Thymus (tissue), 11 donors: ENCODE measurements around the gene MRM2. TPM values are rescaled to one million over a fixed set of nuclear protein-coding genes. Genes with fewer than 3 reads are reported as not detected.

Source experiments
- DNase-seq, 9 donors: peaks; one replicate each; pipeline ENCODE4 v3.0.0-alpha.2; 2013; ENCODE audit warnings: low spot score in 9 of 9, low read depth in 6 of 9, missing footprints in 1 of 9
- H3K27ac ChIP-seq, 2 donors: one replicate each; pipeline ENCODE4 v1.5.1; 2013; ENCODE audit warnings: control low read depth in 1 of 2, low read depth in 1 of 2, low read length in 1 of 2, mild to moderate bottlenecking in 1 of 2, moderate library complexity in 1 of 2
- H3K27me3 ChIP-seq, 2 donors: one replicate each; pipeline ENCODE4 v1.5.1; 2013; ENCODE audit warnings: low read length in 1 of 2; ENCODE audit not compliant: control insufficient read depth in 2 of 2, insufficient read depth in 1 of 2
- H3K36me3 ChIP-seq, 2 donors: one replicate each; pipeline ENCODE4 v1.5.1; 2013; ENCODE audit warnings: low read length in 1 of 2, mild to moderate bottlenecking in 1 of 2, moderate library complexity in 1 of 2; ENCODE audit not compliant: control insufficient read depth in 2 of 2, insufficient read depth in 2 of 2
- H3K4me1 ChIP-seq, 2 donors: one replicate each; pipeline ENCODE4 v1.5.1; 2013; ENCODE audit warnings: low read length in 2 of 2; ENCODE audit not compliant: control insufficient read depth in 2 of 2, insufficient read depth in 2 of 2
- H3K4me3 ChIP-seq, 2 donors: one replicate each; pipeline ENCODE4 v1.5.1; 2013; ENCODE audit warnings: low read length in 2 of 2, control low read depth in 1 of 2, mild to moderate bottlenecking in 1 of 2
- H3K9me3 ChIP-seq, 2 donors: one replicate each; pipeline ENCODE4 v1.5.1; 2013; ENCODE audit warnings: low read length in 1 of 2, mild to moderate bottlenecking in 1 of 2; ENCODE audit not compliant: control insufficient read depth in 2 of 2, insufficient read depth in 1 of 2
- WGBS: extraction: QIAGEN DNeasy Blood & Tissue Kit; methylation state at CpG from one replicate; pipeline ENCODE4 v1.1.7; 2013; 5-methylcytosine and 5-hydroxymethylcytosine counted together
- polyA plus RNA-seq: library from polyadenylated mRNA; stranded (reverse); fragments of 200-250 nt; gene quantifications from one replicate; pipeline ENCODE4 v1.2.3, GENCODE V29; 2013
- total RNA-seq: library from RNA; stranded (reverse); fragments of 120-200 nt; gene quantifications from one replicate; pipeline ENCODE4 v1.2.4, GENCODE V29; 2013
- donor health status: healthy.

Gene MRM2
- total and polyA plus RNA-seq, 2 donors: 24.6 to 28.2 TPM

GRCh38 chr7:2209146-2209960 is 32.7 kb downstream of the MRM2 start:
- peaks cover 0 to 4% of the 10 kb centered on the region in 2 donors for H3K4me1 ChIP-seq
- H3K9me3 ChIP-seq: peaks cover 0 to 3% of the 10 kb centered on the region in 2 donors
- H3K36me3 ChIP-seq: peaks cover 50 to 56% of the 10 kb centered on the region in 2 donors
- no peak overlapping the region for H3K4me3 ChIP-seq
- H3K27ac ChIP-seq: no peak overlapping the region
- whole genome bisulfite sequencing: 89% methylated on average over 21 of the region's 21 CpGs
- DNase-seq: peak in 7 of 9 donors; percentile 15 to 56 (median 31)
- H3K27me3 ChIP-seq: no peaks in the 10 kb centered on the region

- Histone ChIP-seq H3K4me1 (peaks cover 0 to 4% of the 10 kb centered on the region in 2 donors), H3K36me3 (peaks cover 44 to 54% of the 10 kb centered on the region in 2 donors), H3K27ac (no peak overlapping the region), H3K27me3 (no peaks in the 10 kb centered on the region), H3K9me3 (peaks cover 0 to 3% of the 10 kb centered on the region in 2 donors), H3K4me3 (no peak overlapping the region)
- WGBS: 94% methylated on average over 16 of the region's 16 CpGs
- no peak for DNase-seq
Measured at GRCh38 chr7:2208712-2209111, 33.3 kb downstream of the MRM2 start.

- DNase-seq: no peak
- H3K9me3 ChIP-seq: no peaks in the 10 kb centered on the region
- H3K36me3 ChIP-seq: peaks cover 28 to 37% of the 10 kb centered on the region in 2 donors
- no peak overlapping the region for H3K27ac ChIP-seq
- H3K4me1 ChIP-seq: peaks cover 0 to 17% of the 10 kb centered on the region in 2 donors
- WGBS: 98% methylated on average over 16 of the region's 16 CpGs
- H3K27me3 ChIP-seq: no peaks in the 10 kb centered on the region
- no peak overlapping the region for H3K4me3 ChIP-seq
Measured at GRCh38 chr7:2205036-2205780, 36.8 kb downstream of the MRM2 start.

- no peak overlapping the region for H3K27ac ChIP-seq
- peaks cover 0 to 13% of the 10 kb centered on the region in 2 donors for H3K4me1 ChIP-seq
- no peaks in the 10 kb centered on the region for H3K9me3 ChIP-seq
- 93% methylated on average over 11 of the region's 11 CpGs for WGBS
- no peak overlapping the region for H3K4me3 ChIP-seq
- H3K36me3 ChIP-seq: peaks cover 34 to 45% of the 10 kb centered on the region in 2 donors
- no peak for DNase-seq
- no peaks in the 10 kb centered on the region for H3K27me3 ChIP-seq
Measured at GRCh38 chr7:2204446-2204845, 37.6 kb downstream of the MRM2 start.

- H3K4me3 ChIP-seq: no peak overlapping the region
- H3K36me3 ChIP-seq: peaks cover 34 to 44% of the 10 kb centered on the region in 2 donors
- peaks cover 0 to 13% of the 10 kb centered on the region in 2 donors for H3K4me1 ChIP-seq
- DNase-seq: no peak
- H3K27ac ChIP-seq: no peak overlapping the region
- H3K27me3 ChIP-seq: no peaks in the 10 kb centered on the region
- H3K9me3 ChIP-seq: no peaks in the 10 kb centered on the region
- 95% methylated on average over 13 of the region's 13 CpGs for WGBS
Measured at GRCh38 chr7:2203766-2204300, 38.2 kb downstream of the MRM2 start.

- Histone ChIP-seq H3K36me3 (peaks cover 31 to 39% of the 10 kb centered on the region in 2 donors), H3K4me1 (peaks cover 0 to 13% of the 10 kb centered on the region in 2 donors), H3K27me3 (no peaks in the 10 kb centered on the region), H3K27ac (no peak overlapping the region), H3K4me3 (no peak overlapping the region), H3K9me3 (no peaks in the 10 kb centered on the region)
- DNase-seq: no peak
- 93% methylated on average over 20 of the region's 20 CpGs for WGBS
Measured at GRCh38 chr7:2202901-2203765, 38.9 kb downstream of the MRM2 start.

GRCh38 chr7:2202361-2202761 is 39.6 kb downstream of the MRM2 start:
- peaks cover 24 to 35% of the 10 kb centered on the region in 2 donors for H3K36me3 ChIP-seq

GRCh38 chr7:2201686-2202360 is 40.2 kb downstream of the MRM2 start:
- Histone ChIP-seq H3K9me3 (peaks cover 0 to 2% of the 10 kb centered on the region in 2 donors), H3K4me3 (no peak overlapping the region), H3K27ac (no peak overlapping the region), H3K36me3 (peaks cover 24 to 35% of the 10 kb centered on the region in 2 donors), H3K27me3 (no peaks in the 10 kb centered on the region), H3K4me1 (peaks cover 0 to 17% of the 10 kb centered on the region in 2 donors)
- 92% methylated on average over 31 of the region's 31 CpGs for WGBS
- no peak for DNase-seq

More at GRCh38 chr7:2202361-2202761, 39.6 kb downstream of the MRM2 start:
- 92% methylated on average over 14 of the region's 14 CpGs for WGBS
- no peak for DNase-seq
- Histone ChIP-seq H3K9me3 (no peaks in the 10 kb centered on the region), H3K27me3 (no peaks in the 10 kb centered on the region), H3K4me3 (no peak overlapping the region), H3K4me1 (peaks cover 0 to 13% of the 10 kb centered on the region in 2 donors), H3K27ac (no peak overlapping the region)
